GM21786 (cell line): ENCODE data around the gene PLCB4.

Experiments
- ATAC-seq: cut with Tn5 transposase; IDR thresholded peaks from one replicate; pipeline ENCODE4 v1.9.1; 2021; ENCODE audit not compliant: unreplicated experiment

Gene PLCB4

GRCh38 chr20:9212735-9213134, 143.8 kb downstream of the PLCB4 start:
- no peak for ATAC-seq

GRCh38 chr20:9214685-9215084, 145.8 kb downstream of the PLCB4 start:
- no peak for ATAC-seq

- ATAC-seq: no peak
These were observed 146.7 kb downstream of the PLCB4 start for GRCh38 chr20:9215539-9215938.

GRCh38 chr20:9218531-9218961, 149.7 kb downstream of the PLCB4 start:
- ATAC-seq: no peak

GRCh38 chr20:9220874-9221547, 152.1 kb downstream of the PLCB4 start:
- ATAC-seq: no peak

- ATAC-seq: no peak
These were observed 154.4 kb downstream of the PLCB4 start for GRCh38 chr20:9223296-9223695.

- no peak for ATAC-seq
These were observed 157.0 kb downstream of the PLCB4 start for GRCh38 chr20:9225879-9226278.

- no peak for ATAC-seq
These were observed 159.2 kb downstream of the PLCB4 start for GRCh38 chr20:9227896-9228615.

- no peak for ATAC-seq
These were observed 160.0 kb downstream of the PLCB4 start for GRCh38 chr20:9228774-9229450.

GRCh38 chr20:9230406-9230805, 161.5 kb downstream of the PLCB4 start:
- ATAC-seq: no peak

- ATAC-seq: no peak
These were observed 164.9 kb downstream of the PLCB4 start for GRCh38 chr20:9233804-9234203.

GRCh38 chr20:9235518-9235917, 166.6 kb downstream of the PLCB4 start:
- no peak for ATAC-seq

GRCh38 chr20:9236458-9236857, 167.6 kb downstream of the PLCB4 start:
- ATAC-seq: no peak

GRCh38 chr20:9241232-9241692, 172.4 kb downstream of the PLCB4 start:
- no peak for ATAC-seq

- no peak for ATAC-seq
These were observed 173.0 kb downstream of the PLCB4 start for GRCh38 chr20:9241721-9242427.

GRCh38 chr20:9243986-9244385, 175.1 kb downstream of the PLCB4 start:
- no peak for ATAC-seq

GRCh38 chr20:9244811-9245210, 175.9 kb downstream of the PLCB4 start:
- no peak for ATAC-seq

- ATAC-seq: no peak
These were observed 177.8 kb downstream of the PLCB4 start for GRCh38 chr20:9246731-9247130.

- ATAC-seq: no peak
These were observed 181.6 kb downstream of the PLCB4 start for GRCh38 chr20:9250511-9250910.

GRCh38 chr20:9253006-9253539, 184.2 kb downstream of the PLCB4 start:
- ATAC-seq: no peak

GRCh38 chr20:9255171-9255570, 186.3 kb downstream of the PLCB4 start:
- ATAC-seq: no peak
